Mesothelial cell of epicardium (in vitro differentiated cells): Measurements from ENCODE around the gene EXOC7. TPM values are rescaled to one million over a fixed set of nuclear protein-coding genes. Genes with fewer than 3 reads are reported as not detected.

Experiments used
- DNase-seq, 2 experiments: peaks; one replicate each; pipeline ENCODE4 v3.0.0; 2021; ENCODE audit warnings: low spot score in 2 of 2; ENCODE audit not compliant: unreplicated experiment in 2 of 2
- H3K27ac Mint-ChIP-seq: 2 replicates; pipeline ENCODE4 v1.8.0; 2021; ENCODE audit warnings: mixed read lengths
- H3K27me3 Mint-ChIP-seq: 2 replicates; pipeline ENCODE4 v1.8.0; 2021; ENCODE audit warnings: low read depth, mixed read lengths
- H3K36me3 Mint-ChIP-seq: 2 replicates; pipeline ENCODE4 v1.8.0; 2021; ENCODE audit warnings: mixed read lengths
- H3K4me1 Mint-ChIP-seq: 2 replicates; pipeline ENCODE4 v1.8.0; 2021; ENCODE audit warnings: mixed read lengths
- H3K4me3 Mint-ChIP-seq: 2 replicates; pipeline ENCODE4 v1.8.0; 2021; ENCODE audit warnings: mild to moderate bottlenecking, moderate library complexity, mixed read lengths
- H3K9me3 Mint-ChIP-seq: 2 replicates; pipeline ENCODE4 v1.8.0; 2021; ENCODE audit warnings: mixed read lengths
- total RNA-seq: library from RNA; stranded (reverse); gene quantifications from 3 replicates; pipeline ENCODE4 v1.2.1, GENCODE V29; 2021
- TF ChIP-seq, protein P1 (sequence below): fragments of 200-600 bp; sonication (generic); IDR thresholded peaks from one replicate; pipeline ENCODE4 v1.5.0; 2021; ENCODE audit warnings: antibody characterized with exemption; ENCODE audit not compliant: unreplicated experiment

Gene EXOC7
- total RNA-seq, 1 donor from 2014 or later, result 261 TPM

DNA sequence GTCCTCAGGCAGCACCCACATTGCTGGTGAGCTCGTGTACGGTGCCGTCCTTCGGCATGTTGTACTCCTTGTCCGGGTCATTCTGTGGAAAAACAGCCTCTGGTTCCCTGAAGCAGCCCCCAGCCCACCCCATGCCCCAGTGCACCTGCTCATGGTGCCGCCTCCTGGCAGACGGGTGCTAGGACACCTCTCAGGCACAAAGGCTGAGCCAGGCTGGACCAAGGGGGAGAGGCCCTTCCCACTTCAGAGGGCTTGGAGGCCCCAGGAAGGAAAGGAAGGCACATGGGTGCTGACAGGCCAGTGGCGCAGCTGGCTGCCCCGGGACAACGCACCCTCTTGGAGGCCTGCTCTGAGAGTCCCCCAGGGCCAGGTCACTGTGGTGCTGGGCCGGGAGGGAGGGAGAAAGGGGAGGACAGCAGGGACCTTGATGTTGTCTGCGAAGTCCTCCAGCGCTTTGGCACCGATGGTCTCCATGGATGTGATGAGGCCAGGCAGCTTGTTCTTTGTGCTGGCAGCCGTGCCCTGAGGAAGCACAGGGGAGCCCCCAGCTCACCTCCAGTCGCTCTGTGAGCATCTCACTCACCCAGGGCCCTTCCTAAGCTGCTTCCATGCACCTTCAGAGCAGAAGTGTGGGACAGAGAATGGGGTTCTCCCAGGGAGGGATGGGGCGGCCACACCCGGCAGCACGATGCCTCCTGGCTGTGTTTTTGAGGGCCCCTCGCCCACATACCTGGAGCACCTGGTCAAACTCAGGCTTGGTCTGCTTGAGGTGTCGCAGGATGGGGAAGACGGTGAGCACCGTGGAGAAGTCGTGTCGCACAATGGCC, 15.3 kb downstream of the EXOC7 start:
- Mint-ChIP-seq H3K4me3 (no peak overlapping the region), H3K27me3 (no peaks in the 10 kb centered on the region), H3K36me3 (peaks cover 28% of the 10 kb centered on the region), H3K27ac (no peak overlapping the region), H3K9me3 (no peaks in the 10 kb centered on the region), H3K4me1 (peaks cover under 1% of the 10 kb centered on the region)
- DNase-seq, result no peak
- TF ChIP-seq, protein P1, sequence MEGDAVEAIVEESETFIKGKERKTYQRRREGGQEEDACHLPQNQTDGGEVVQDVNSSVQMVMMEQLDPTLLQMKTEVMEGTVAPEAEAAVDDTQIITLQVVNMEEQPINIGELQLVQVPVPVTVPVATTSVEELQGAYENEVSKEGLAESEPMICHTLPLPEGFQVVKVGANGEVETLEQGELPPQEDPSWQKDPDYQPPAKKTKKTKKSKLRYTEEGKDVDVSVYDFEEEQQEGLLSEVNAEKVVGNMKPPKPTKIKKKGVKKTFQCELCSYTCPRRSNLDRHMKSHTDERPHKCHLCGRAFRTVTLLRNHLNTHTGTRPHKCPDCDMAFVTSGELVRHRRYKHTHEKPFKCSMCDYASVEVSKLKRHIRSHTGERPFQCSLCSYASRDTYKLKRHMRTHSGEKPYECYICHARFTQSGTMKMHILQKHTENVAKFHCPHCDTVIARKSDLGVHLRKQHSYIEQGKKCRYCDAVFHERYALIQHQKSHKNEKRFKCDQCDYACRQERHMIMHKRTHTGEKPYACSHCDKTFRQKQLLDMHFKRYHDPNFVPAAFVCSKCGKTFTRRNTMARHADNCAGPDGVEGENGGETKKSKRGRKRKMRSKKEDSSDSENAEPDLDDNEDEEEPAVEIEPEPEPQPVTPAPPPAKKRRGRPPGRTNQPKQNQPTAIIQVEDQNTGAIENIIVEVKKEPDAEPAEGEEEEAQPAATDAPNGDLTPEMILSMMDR, result no peak

DNA sequence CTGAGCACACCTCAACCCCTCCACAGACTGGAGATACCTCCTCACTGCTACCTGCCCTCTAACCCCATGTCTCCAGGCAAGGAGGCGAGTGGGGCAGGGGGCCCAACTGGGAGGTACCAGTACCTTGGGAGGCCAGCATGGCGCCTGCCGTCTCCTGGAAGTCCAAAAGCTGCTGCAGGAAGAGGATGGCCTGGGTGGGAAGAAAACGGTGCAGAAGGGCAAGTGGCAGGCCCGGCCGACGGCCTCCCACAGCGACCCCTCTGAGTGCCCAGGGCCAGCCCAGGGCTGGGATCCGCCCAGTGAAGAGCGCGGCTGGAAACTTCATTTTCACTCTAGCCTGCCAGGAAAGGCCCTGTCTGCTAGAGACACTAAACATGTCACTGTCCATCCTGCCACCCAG, 16.1 kb downstream of the EXOC7 start:
- no peaks in the 10 kb centered on the region for H3K9me3 Mint-ChIP-seq
- TF ChIP-seq, protein P1, result no peak
- H3K4me1 Mint-ChIP-seq, result peaks cover 7% of the 10 kb centered on the region
- DNase-seq, result no peak
- no peaks in the 10 kb centered on the region for H3K27me3 Mint-ChIP-seq
- H3K4me3 Mint-ChIP-seq, result no peak overlapping the region
- H3K36me3 Mint-ChIP-seq, result peaks cover 24% of the 10 kb centered on the region
- no peak overlapping the region for H3K27ac Mint-ChIP-seq

DNA sequence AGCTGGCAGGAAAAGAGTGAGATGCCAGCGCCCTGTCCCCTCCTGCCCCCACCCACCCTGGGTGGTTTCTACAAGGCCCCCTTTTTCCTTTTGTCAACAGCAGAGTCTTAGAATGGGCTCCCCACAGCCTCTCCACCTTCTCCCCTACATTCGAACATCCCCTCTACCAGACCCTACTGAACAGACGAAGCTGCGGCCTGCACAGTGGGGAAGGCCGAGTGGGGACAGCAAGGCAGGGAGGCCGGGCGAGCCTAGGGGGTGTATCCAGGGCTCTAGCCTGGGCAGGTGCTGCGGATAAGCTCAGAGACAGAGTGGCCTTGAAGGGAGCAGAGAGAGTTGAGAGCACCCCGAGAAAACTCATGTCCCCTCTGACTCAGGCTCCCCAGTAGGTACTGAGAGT, 17.2 kb downstream of the EXOC7 start:
- Mint-ChIP-seq H3K4me3 (no peak overlapping the region), H3K27me3 (no peaks in the 10 kb centered on the region), H3K27ac (no peak overlapping the region), H3K36me3 (peaks cover 18% of the 10 kb centered on the region), H3K9me3 (no peaks in the 10 kb centered on the region), H3K4me1 (peaks cover 16% of the 10 kb centered on the region)
- TF ChIP-seq, protein P1, result no peak
- no peak for DNase-seq

DNA sequence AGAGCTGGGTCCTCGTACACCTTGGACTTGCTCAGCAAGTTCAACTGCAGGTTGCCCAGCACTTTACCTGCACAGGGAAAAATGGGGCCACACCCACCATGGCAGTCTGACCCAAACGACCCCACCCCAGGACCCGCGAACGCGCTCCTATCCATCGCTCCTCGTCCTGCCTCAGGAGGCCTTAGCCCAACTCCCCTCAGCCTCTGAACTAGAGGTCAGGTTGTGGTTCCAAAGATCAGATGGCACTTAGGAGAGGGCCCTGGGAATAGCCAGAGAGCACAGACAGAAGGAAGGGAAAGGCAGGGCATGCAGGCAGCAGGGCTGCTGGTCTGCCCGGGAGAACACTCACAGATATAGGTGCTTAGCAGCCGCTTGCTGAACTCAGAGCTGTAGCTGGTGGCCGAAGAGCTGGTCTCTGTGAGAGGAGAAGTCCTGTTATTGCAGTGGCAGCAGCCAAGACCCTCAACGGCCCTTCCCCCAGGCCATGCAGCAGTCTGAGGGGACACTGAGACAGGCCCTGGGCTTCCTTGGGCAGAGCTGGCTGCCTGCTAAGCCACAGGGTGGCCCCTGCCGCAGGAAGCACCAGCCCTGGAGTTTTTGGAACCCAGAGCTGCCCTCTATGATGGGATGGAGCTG, 17.7 kb downstream of the EXOC7 start:
- Mint-ChIP-seq H3K27ac (no peak overlapping the region), H3K4me3 (no peak overlapping the region), H3K4me1 (peaks cover 20% of the 10 kb centered on the region), H3K9me3 (no peaks in the 10 kb centered on the region), H3K36me3 (peaks cover 16% of the 10 kb centered on the region), H3K27me3 (no peaks in the 10 kb centered on the region)
- no peak for DNase-seq
- TF ChIP-seq, protein P1, result no peak

DNA sequence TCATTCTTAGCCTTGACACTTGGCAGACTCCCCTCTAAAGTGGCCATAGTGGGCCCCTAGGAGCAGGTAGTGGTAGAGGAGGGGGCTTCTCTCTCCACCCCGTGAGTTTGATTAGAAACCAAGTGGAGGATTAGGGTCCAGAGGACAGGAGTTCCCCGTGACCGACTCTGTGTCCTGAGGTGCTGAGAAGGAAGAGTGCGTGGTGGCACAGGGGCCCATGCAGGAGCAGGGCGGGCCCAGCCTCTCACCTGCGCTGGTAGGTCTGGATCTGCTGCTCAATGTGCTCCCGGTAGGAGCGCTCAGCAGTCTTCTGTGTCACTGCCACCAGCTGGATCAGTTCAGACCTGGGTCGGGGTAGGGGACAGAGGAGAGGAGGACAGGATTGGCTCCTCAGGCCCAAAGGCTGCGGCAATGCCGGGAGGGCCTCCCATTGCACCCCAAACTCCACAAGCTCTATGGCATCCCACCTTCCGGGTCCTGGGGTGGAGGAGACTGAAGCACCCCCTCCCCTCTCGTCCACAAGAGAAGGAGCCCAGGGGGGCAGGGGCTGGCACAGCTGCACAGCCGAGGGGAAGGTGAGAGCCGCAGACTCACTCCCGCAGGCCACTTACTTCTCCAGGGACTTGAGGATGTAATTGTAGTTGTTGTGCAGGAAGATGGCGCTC, 18.4 kb downstream of the EXOC7 start:
- TF ChIP-seq, protein P1, result no peak
- peaks cover 25% of the 10 kb centered on the region for H3K4me1 Mint-ChIP-seq
- no peak overlapping the region for H3K27ac Mint-ChIP-seq
- H3K27me3 Mint-ChIP-seq, result no peaks in the 10 kb centered on the region
- H3K4me3 Mint-ChIP-seq, result no peak overlapping the region
- H3K36me3 Mint-ChIP-seq, result peaks cover 16% of the 10 kb centered on the region
- DNase-seq, result no peak
- H3K9me3 Mint-ChIP-seq, result no peaks in the 10 kb centered on the region
